ENCODE data around the gene DIRAS1. TPM values are rescaled to one million over a fixed set of nuclear protein-coding genes. Genes with fewer than 3 reads are reported as not detected.

DIRAS1 gene
- total RNA-seq, 1 donor from 2014 or later, result 1.6 TPM

DNA sequence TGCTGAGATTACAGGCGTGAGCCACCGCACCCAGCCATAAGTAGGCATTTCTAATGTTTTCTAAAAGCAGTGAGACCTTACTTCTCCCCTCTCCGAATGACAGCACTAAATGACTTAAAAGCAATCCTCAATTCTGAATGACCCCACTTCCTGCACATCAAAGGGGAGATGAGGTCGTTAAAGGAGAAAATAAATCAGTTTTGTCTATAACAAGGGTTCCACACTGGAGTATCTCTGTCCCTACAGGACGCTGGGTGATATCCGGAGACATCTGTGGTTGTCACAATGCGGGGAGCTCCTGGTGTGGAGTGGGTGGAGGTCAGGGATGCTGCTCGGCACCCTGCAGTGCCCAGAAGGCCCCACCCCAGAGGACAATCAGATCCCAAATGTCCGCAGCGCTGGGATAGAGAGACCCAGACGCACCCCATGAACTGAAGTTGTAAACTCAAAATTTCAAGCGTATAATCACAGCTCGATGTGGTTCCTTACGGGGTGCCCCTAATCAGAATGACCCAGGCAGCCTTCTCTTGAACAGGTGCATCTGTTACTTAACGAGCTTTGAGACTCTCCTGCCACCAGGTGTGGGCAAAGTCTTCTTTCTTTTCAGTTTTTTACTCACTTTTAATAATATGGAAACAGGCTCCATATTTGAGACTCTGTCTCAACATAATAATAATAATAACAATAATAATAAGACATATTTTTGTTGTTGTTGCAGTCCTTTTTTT lies 21.6 kb downstream of the DIRAS1 start:
- H3K36me3 ChIP-seq (ENCODE audit: control insufficient read depth in 3 of 3, insufficient read depth in 3 of 3, low read length in 3 of 3), result no peaks in the 10 kb centered on the region
- no peak overlapping the region for H3K9ac ChIP-seq (ENCODE audit: low read depth in 1 of 3, low read length in 3 of 3)
- H3K4me3 ChIP-seq (ENCODE audit: low read length in 3 of 3), result no peak overlapping the region
- H3K4me1 ChIP-seq (ENCODE audit: control insufficient read depth in 3 of 3, insufficient read depth in 3 of 3, low read length in 3 of 3), result peaks cover 11 to 14% (median 11%) of the 10 kb centered on the region in 3 donors
- H3K27me3 ChIP-seq (ENCODE audit: control insufficient read depth in 3 of 3, insufficient read depth in 3 of 3, low read length in 3 of 3), result peaks cover 0 to 16% (median 3%) of the 10 kb centered on the region in 3 donors
- H3K9me3 ChIP-seq (ENCODE audit: control insufficient read depth in 3 of 3, low read length in 3 of 3), result no peaks in the 10 kb centered on the region
- H3K27ac ChIP-seq (ENCODE audit: low read depth, low read length), result no peak overlapping the region

DNA sequence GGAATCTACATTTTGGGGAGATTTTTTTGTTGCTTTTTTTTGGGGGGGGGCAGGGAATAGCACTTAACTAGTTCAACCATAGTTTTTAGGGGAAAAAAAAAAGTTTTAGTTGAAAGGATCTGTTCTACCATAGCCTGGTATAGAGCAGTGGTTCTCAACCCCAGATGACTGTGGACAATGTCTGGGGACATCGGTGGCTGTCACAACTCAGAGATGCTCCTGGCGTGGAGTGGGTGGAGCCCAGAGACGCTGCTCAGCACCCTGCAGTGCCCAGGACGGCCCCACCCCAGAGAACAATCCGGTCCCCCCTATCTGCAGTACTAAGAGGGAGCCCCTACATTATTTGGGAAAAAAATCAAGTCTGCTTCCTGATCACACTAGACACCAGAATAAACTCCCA lies 27.0 kb downstream of the DIRAS1 start:
- Histone ChIP-seq H3K36me3 (ENCODE audit: control insufficient read depth in 3 of 3, insufficient read depth in 3 of 3, low read length in 3 of 3) (no peaks in the 10 kb centered on the region), H3K9me3 (ENCODE audit: control insufficient read depth in 3 of 3, low read length in 3 of 3) (no peaks in the 10 kb centered on the region), H3K27ac (ENCODE audit: low read depth, low read length) (no peak overlapping the region), H3K4me3 (ENCODE audit: low read length in 3 of 3) (no peak overlapping the region), H3K4me1 (ENCODE audit: control insufficient read depth in 3 of 3, insufficient read depth in 3 of 3, low read length in 3 of 3) (peaks cover 8 to 11% (median 9%) of the 10 kb centered on the region in 3 donors), H3K27me3 (ENCODE audit: control insufficient read depth in 3 of 3, insufficient read depth in 3 of 3, low read length in 3 of 3) (peaks cover 0 to 2% (median 0%) of the 10 kb centered on the region in 3 donors), H3K9ac (ENCODE audit: low read depth in 1 of 3, low read length in 3 of 3) (no peak overlapping the region)

DNA sequence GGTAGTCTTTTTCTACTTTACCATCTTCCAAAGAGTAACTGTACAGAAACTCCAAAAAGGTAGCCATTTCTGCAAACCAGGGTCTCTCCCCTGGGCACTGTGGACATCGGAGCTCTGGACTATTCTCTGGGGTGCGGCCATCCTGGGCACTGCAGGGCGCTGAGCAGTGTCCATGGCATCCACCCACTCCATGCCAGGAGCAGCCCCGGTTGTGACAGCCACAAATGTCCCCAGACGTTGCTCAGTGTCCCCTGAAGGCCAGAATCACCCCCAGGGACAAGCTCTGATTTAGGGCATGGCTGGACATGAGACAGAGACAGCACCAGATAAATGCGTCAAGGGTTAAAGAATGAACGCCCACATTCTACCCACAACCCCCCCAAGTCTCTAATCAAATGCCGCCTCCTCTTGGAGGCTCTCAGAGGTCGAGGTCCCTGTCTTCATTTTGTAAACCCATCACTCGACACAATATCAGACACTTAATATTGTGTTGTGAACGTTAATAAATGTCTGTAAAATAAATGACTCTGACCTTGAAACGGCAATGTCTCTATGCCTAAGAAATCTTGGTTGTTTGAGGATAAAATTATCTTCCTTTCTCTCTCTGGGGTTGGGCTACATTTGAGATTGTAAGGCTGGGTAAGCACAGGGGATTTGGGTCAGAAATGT lies 27.5 kb downstream of the DIRAS1 start:
- peaks cover 0 to 2% (median 0%) of the 10 kb centered on the region in 3 donors for H3K27me3 ChIP-seq (ENCODE audit: control insufficient read depth in 3 of 3, insufficient read depth in 3 of 3, low read length in 3 of 3)
- H3K27ac ChIP-seq (ENCODE audit: low read depth, low read length), result no peak overlapping the region
- no peak overlapping the region for H3K9ac ChIP-seq (ENCODE audit: low read depth in 1 of 3, low read length in 3 of 3)
- no peak overlapping the region for H3K4me3 ChIP-seq (ENCODE audit: low read length in 3 of 3)
- no peaks in the 10 kb centered on the region for H3K36me3 ChIP-seq (ENCODE audit: control insufficient read depth in 3 of 3, insufficient read depth in 3 of 3, low read length in 3 of 3)
- H3K9me3 ChIP-seq (ENCODE audit: control insufficient read depth in 3 of 3, low read length in 3 of 3), result no peaks in the 10 kb centered on the region
- H3K4me1 ChIP-seq (ENCODE audit: control insufficient read depth in 3 of 3, insufficient read depth in 3 of 3, low read length in 3 of 3), result peaks cover 8 to 11% (median 9%) of the 10 kb centered on the region in 3 donors

DNA sequence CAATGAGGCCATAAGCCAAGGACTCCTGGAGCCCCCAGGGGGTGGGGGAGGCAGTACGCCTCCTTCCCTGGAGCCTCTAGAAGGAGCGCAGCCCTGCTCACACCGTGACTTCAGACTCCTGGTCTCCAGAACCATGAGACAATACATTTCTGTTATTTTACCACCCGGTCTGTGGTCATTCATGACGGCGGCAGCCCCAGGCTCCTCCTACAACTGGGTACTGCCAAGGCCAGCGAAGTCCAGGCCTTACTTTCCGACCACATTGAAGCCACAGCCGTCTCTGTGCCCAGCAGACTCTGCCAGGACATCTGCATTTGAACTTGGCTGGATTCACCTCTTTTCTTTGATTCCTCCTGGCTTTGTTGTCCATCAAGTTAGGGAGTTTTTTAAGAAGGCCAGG lies 29.2 kb downstream of the DIRAS1 start:
- H3K4me3 ChIP-seq (ENCODE audit: low read length in 3 of 3), result no peak overlapping the region
- no peak overlapping the region for H3K9ac ChIP-seq (ENCODE audit: low read depth in 1 of 3, low read length in 3 of 3)
- peaks cover 8 to 11% (median 9%) of the 10 kb centered on the region in 3 donors for H3K4me1 ChIP-seq (ENCODE audit: control insufficient read depth in 3 of 3, insufficient read depth in 3 of 3, low read length in 3 of 3)
- H3K9me3 ChIP-seq (ENCODE audit: control insufficient read depth in 3 of 3, low read length in 3 of 3), result no peaks in the 10 kb centered on the region
- peaks cover 0 to 2% (median 0%) of the 10 kb centered on the region in 3 donors for H3K27me3 ChIP-seq (ENCODE audit: control insufficient read depth in 3 of 3, insufficient read depth in 3 of 3, low read length in 3 of 3)
- no peak overlapping the region for H3K27ac ChIP-seq (ENCODE audit: low read depth, low read length)
- H3K36me3 ChIP-seq (ENCODE audit: control insufficient read depth in 3 of 3, insufficient read depth in 3 of 3, low read length in 3 of 3), result no peaks in the 10 kb centered on the region

DNA sequence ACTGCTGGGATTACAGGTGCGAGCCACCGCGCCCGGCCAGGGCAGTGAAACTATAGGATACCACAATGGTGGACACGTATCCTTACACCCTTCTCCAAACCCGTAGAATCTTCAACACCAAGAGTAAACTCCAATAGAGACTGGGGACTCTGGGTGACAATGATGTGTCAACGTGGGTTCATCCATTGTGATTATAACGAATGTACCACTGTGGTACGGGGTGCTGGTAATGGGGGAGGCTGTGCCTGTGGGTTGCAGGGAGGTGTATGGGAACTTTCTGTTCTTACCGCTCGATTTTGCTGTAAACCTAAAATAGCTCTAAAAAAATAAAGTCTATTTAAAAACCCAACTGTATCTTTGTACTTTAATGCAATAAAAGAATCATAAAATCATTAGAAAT lies 30.3 kb downstream of the DIRAS1 start:
- H3K9me3 ChIP-seq (ENCODE audit: control insufficient read depth in 3 of 3, low read length in 3 of 3), result no peaks in the 10 kb centered on the region
- no peak overlapping the region for H3K9ac ChIP-seq (ENCODE audit: low read depth in 1 of 3, low read length in 3 of 3)
- no peak overlapping the region for H3K4me3 ChIP-seq (ENCODE audit: low read length in 3 of 3)
- peaks cover 8 to 11% (median 9%) of the 10 kb centered on the region in 3 donors for H3K4me1 ChIP-seq (ENCODE audit: control insufficient read depth in 3 of 3, insufficient read depth in 3 of 3, low read length in 3 of 3)
- no peak overlapping the region for H3K27ac ChIP-seq (ENCODE audit: low read depth, low read length)
- H3K36me3 ChIP-seq (ENCODE audit: control insufficient read depth in 3 of 3, insufficient read depth in 3 of 3, low read length in 3 of 3), result no peaks in the 10 kb centered on the region
- peaks cover 0 to 2% (median 0%) of the 10 kb centered on the region in 3 donors for H3K27me3 ChIP-seq (ENCODE audit: control insufficient read depth in 3 of 3, insufficient read depth in 3 of 3, low read length in 3 of 3)

DNA sequence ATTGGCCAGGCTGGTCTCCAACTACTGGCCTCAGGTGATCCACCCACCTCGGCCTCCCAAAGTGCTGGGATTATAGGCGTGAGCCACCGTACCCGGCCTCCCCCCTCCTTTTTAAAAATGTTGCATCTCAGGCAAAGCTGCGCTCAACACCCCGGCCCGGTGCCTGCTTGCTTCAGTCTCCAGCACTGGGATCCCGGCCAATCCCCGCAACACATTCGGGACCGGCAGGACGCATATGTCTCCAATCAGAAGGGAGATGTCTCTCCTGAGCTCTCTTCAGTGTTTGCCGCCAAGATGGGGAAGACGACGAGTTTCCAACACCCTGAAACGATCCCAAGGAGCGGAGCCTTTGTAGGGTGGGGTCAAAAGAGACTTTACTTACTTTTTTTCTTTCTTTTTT lies 34.8 kb downstream of the DIRAS1 start:
- Histone ChIP-seq H3K4me1 (ENCODE audit: control insufficient read depth in 3 of 3, insufficient read depth in 3 of 3, low read length in 3 of 3) (no peaks in the 10 kb centered on the region), H3K36me3 (ENCODE audit: control insufficient read depth in 3 of 3, insufficient read depth in 3 of 3, low read length in 3 of 3) (no peaks in the 10 kb centered on the region), H3K9ac (ENCODE audit: low read depth in 1 of 3, low read length in 3 of 3) (no peak overlapping the region), H3K9me3 (ENCODE audit: control insufficient read depth in 3 of 3, low read length in 3 of 3) (no peaks in the 10 kb centered on the region), H3K4me3 (ENCODE audit: low read length in 3 of 3) (no peak overlapping the region), H3K27ac (ENCODE audit: low read depth, low read length) (no peak overlapping the region), H3K27me3 (ENCODE audit: control insufficient read depth in 3 of 3, insufficient read depth in 3 of 3, low read length in 3 of 3) (no peaks in the 10 kb centered on the region)

DNA sequence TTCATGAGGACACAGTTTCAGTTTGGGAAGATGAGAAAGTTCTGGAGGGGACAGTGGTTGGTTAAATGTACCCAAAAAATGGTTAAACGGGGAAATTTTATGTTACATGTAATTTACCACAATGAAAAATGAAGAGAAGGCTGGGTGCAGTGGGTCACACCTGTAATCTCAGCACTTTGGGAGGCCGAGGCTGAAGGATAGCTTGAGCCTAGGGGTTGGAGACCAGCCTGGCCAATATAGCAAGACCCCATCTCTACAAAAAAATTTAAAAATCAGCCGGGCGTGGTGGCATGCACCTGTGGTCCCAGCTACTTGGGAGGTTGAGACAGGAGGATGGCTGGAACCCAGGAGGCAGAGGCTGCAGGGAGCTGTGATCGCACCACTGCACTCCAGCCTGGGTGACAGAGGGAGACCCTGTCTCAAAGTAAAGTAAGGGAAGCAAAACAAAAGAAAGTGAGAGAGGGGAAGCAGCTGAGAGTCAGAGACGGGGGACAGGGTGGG lies 35.9 kb downstream of the DIRAS1 start:
- no peaks in the 10 kb centered on the region for H3K9me3 ChIP-seq (ENCODE audit: control insufficient read depth in 3 of 3, low read length in 3 of 3)
- H3K4me3 ChIP-seq (ENCODE audit: low read length in 3 of 3), result no peak overlapping the region
- no peaks in the 10 kb centered on the region for H3K4me1 ChIP-seq (ENCODE audit: control insufficient read depth in 3 of 3, insufficient read depth in 3 of 3, low read length in 3 of 3)
- H3K27ac ChIP-seq (ENCODE audit: low read depth, low read length), result no peak overlapping the region
- H3K36me3 ChIP-seq (ENCODE audit: control insufficient read depth in 3 of 3, insufficient read depth in 3 of 3, low read length in 3 of 3), result no peaks in the 10 kb centered on the region
- H3K27me3 ChIP-seq (ENCODE audit: control insufficient read depth in 3 of 3, insufficient read depth in 3 of 3, low read length in 3 of 3), result no peaks in the 10 kb centered on the region
- no peak overlapping the region for H3K9ac ChIP-seq (ENCODE audit: low read depth in 1 of 3, low read length in 3 of 3)

DNA sequence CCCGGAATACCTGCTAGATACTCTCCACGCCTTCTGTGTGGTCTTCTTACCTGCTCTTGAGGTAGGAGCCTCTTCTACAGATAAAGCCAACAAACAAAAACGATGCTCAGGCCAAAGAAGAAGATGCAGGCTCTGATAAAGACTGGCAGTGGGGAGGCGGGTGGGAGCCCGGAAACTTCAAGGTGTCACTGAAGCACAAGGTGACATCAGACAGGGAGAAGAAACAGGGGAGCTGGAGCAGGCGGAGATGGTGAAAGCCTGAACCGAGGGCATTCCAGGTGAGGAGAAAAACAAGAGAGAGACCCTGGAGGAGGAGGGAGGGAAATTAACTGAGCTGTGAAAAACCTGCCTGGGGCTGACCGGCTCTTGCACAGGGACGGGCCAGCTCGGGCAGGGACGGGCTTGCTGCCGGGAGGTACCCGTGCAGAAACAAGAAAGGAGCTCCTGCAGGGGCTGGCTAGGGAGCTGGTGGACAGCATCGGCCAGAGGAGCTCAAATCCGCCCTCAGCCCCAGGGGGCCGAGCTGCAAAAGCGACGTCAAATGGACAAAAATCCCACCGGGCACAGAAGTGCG lies 37.7 kb downstream of the DIRAS1 start:
- Histone ChIP-seq H3K4me3 (ENCODE audit: low read length in 3 of 3) (no peak overlapping the region), H3K9ac (ENCODE audit: low read depth in 1 of 3, low read length in 3 of 3) (no peak overlapping the region), H3K36me3 (ENCODE audit: control insufficient read depth in 3 of 3, insufficient read depth in 3 of 3, low read length in 3 of 3) (no peaks in the 10 kb centered on the region), H3K4me1 (ENCODE audit: control insufficient read depth in 3 of 3, insufficient read depth in 3 of 3, low read length in 3 of 3) (no peaks in the 10 kb centered on the region), H3K9me3 (ENCODE audit: control insufficient read depth in 3 of 3, low read length in 3 of 3) (no peaks in the 10 kb centered on the region), H3K27ac (ENCODE audit: low read depth, low read length) (no peak overlapping the region), H3K27me3 (ENCODE audit: control insufficient read depth in 3 of 3, insufficient read depth in 3 of 3, low read length in 3 of 3) (no peaks in the 10 kb centered on the region)

DNA sequence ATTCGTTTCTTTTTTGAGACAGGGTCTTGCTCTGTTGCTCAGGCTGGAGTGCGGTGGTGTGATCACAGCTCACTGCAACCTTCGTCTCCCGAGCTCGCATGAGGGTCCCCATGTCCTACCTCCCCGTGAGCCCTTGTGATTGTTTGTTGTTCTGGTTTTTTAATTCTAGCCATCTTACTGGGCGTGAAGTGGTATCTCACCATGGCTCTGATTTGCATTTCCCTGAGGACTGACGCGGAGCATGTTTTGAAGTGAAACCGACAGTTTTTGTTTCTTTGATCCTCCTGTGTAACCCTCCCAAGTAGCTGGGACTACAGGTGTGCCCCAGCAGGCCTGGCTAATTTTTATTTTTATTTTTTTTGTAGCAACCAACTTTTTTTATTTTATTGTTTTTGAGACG lies 40.4 kb downstream of the DIRAS1 start:
- H3K27me3 ChIP-seq (ENCODE audit: control insufficient read depth in 3 of 3, insufficient read depth in 3 of 3, low read length in 3 of 3), result peaks cover 0 to 12% (median 3%) of the 10 kb centered on the region in 3 donors
- no peak overlapping the region for H3K9ac ChIP-seq (ENCODE audit: low read depth in 1 of 3, low read length in 3 of 3)
- H3K36me3 ChIP-seq (ENCODE audit: control insufficient read depth in 3 of 3, insufficient read depth in 3 of 3, low read length in 3 of 3), result no peaks in the 10 kb centered on the region
- H3K4me3 ChIP-seq (ENCODE audit: low read length in 3 of 3), result no peak overlapping the region
- no peaks in the 10 kb centered on the region for H3K4me1 ChIP-seq (ENCODE audit: control insufficient read depth in 3 of 3, insufficient read depth in 3 of 3, low read length in 3 of 3)
- no peaks in the 10 kb centered on the region for H3K9me3 ChIP-seq (ENCODE audit: control insufficient read depth in 3 of 3, low read length in 3 of 3)
- no peak overlapping the region for H3K27ac ChIP-seq (ENCODE audit: low read depth, low read length)

DNA sequence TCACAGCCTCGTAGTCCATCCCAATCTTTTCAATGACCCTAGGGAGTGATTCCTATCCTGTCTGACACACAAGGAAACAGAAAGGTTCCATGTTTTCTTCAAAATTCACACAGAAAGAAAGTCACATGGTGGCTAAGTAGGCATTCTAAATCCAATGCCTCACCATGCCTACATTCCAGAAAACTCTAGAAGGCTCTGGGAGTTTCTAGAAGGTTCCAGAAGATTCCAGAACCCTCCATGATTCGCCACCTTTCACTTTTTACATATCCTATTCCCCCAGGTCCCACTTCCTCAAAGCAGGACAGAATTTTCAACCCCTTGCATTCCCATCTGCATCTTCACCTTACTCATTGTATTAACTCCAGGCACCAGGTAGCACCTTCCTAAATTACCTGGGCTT lies 41.7 kb downstream of the DIRAS1 start:
- peaks cover 0 to 21% (median 3%) of the 10 kb centered on the region in 3 donors for H3K27me3 ChIP-seq (ENCODE audit: control insufficient read depth in 3 of 3, insufficient read depth in 3 of 3, low read length in 3 of 3)
- peaks cover 0 to 9% (median 6%) of the 10 kb centered on the region in 3 donors for H3K4me1 ChIP-seq (ENCODE audit: control insufficient read depth in 3 of 3, insufficient read depth in 3 of 3, low read length in 3 of 3)
- no peak overlapping the region for H3K9ac ChIP-seq (ENCODE audit: low read depth in 1 of 3, low read length in 3 of 3)
- no peaks in the 10 kb centered on the region for H3K9me3 ChIP-seq (ENCODE audit: control insufficient read depth in 3 of 3, low read length in 3 of 3)
- no peaks in the 10 kb centered on the region for H3K36me3 ChIP-seq (ENCODE audit: control insufficient read depth in 3 of 3, insufficient read depth in 3 of 3, low read length in 3 of 3)
- no peak overlapping the region for H3K27ac ChIP-seq (ENCODE audit: low read depth, low read length)
- H3K4me3 ChIP-seq (ENCODE audit: low read length in 3 of 3), result no peak overlapping the region
